Skeletal muscle cell (primary cell): ENCODE results near the gene PRELID1.

Experiments used
- DNase-seq: peaks from one replicate; pipeline ENCODE4 v3.0.0-alpha.2; 2010; ENCODE audit warnings: low read depth
- H3K4me3 ChIP-seq: 2 replicates; pipeline ENCODE4 v1.5.1; 2011; ENCODE audit warnings: low read depth, mild to moderate bottlenecking, control low read depth, low read length, moderate library complexity

Gene PRELID1

DNA sequence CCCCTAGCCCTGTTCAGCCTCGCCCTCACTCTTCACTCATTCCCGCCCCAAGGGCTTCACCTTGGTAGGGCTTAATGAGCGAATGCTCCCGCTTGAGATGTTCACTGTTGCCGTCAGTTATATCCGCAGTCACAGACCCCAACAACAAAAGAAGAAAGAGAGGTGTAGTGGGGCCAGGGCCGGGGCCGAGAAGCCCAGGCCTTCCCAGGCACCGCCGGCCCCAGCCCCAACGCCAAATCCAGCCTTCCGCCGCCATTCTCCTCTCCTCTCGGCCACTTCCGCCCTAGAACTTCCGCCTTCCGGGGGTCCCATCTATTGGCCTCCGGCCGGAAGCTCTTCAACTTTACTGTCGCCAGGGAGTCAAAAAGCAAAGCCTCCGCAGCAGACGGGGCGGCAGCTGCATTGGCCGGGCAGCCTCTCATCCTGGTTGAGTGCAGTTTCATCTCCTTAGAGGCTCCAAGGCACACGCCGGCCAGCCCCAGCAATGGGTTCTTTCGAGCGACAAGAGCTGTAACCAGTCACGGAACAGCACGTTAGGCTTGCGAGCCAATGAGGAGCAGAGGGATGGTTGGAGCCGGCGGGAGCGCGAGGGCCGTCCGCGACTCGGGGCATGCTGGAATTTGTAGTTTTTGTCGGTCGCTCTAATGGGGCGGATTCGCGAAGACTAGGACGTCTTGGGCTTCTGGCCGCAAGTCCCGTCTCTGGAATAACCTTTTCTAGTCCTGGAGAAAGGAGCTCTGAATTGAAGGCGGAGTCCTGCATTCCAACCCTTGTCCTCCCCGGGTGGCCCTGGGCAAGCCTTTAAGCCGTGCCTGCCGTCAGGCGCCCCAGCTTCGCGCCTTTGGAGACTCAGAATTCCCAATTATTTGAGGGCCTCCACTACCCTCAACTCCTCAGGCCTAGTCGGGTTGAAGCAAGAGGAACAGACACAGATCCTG, 48.1 kb downstream of the PRELID1 start, which contains the start of gene LMAN2:
TSS of gene LMAN2 (minus strand) at position 277 of the 938 bp plus-strand sequence. CDS start at position 256, 21 bp downstream.
- peak within 1 kb of the TSS; percentile 100 for H3K4me3 ChIP-seq
- DNase-seq = peak; percentile 90

DNA sequence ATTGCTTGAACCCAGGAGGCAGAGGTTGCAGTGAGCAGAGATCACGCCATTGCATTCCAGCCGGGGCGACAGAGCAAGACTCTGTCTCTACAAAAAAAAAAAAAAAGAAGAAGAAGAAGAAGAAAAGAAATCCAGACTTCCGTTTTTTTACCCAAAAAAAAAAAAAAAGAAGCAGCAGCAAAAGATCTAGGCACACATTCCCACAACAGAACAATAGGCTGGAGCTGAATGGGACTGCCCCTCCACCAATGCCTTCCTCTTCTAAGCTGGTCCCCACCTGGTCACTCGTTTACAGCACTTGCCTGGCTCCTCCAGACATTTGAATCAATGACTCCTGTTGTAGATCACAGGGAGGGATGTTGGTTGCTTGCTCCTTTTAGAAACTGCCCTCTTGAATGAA, 49.5 kb downstream of the PRELID1 start:
- no peak overlapping the region for H3K4me3 ChIP-seq
- DNase-seq = no peak

DNA sequence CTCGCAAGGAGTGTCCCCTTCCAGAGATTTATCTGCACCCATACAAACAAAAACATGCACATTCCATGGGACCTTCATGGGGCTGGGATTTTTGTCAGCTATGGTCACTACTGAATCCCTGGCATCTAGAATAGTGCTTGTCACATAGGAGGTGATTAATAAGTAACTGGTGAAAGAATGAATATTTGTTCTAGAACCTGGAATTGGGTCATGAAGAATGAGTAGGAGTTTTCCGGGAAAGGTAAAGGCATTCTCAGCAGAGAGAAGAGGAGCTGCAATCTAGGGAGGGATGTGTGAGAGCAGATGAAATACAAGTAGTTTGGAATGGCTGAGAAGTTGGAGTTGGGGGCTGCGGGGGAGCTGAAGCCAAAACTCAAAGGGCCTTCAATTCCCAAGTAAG, 50.7 kb downstream of the PRELID1 start:
- H3K4me3 ChIP-seq = no peak overlapping the region
- no peak for DNase-seq

DNA sequence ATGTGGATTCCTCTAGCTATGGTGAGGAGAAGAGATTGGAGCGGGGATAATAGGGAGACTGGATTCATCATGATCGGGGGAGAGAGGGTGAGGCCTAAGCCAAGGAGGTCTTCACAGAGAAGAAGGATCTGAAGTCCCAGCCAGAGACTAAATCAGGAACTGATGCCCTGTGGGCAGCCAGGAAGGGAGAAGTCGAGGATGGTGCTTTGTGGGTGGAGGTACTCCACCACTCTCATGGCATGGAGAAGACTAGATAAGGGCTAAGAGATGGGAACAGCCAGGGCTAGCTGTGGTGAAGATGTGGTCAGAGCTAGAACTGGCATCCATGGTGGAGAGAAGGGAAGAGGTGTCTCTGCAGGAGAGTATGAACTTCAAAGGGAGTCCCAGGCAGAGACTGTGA, 51.1 kb downstream of the PRELID1 start:
- H3K4me3 ChIP-seq = no peak overlapping the region
- DNase-seq = no peak

DNA sequence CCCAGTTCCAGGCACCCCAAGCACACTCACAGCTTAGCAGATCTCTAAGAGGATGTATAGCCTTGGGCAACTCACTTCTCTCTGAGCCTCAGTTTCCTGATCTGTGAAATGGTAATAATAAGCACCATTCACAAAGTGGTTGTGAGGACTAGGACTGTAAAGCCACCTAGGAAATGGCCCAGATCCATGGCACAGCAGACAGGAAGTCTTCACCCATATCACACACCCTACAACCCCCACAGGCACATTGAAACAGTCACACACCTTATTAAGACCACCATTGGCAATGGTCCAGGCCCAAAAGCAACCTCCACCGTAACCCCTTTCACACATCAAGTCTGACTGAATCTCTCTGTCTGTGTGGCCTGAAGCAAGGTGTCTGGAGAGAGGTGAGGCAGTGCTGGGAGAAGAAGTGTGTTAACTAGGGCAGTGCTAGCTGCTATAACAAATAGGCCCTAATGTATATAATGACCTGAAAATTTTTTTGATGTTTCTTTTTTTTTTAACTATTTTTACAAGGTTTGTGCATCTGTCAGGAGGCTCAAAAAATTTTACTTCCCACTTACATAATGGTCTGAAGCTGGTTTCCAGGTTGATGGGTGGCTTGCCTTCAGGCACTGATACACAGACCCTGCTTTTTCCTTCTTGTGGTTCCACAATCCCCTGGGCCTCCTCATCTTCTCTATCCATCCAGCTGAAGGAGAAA, 51.7 kb downstream of the PRELID1 start:
- no peak overlapping the region for H3K4me3 ChIP-seq
- DNase-seq = no peak

- H3K4me3 ChIP-seq = no peak overlapping the region
- DNase-seq = no peak
Observed at GRCh38 chr5:177355868-177356168, 52.2 kb downstream of the PRELID1 start.
